GM18519 (cell line): ENCODE results near the gene CRYZ.
A peak's percentile ranks its signal among the peaks of the same experiment; 100 is the strongest.
"Not testable (repeated sequence)": the region's sequence is repeated elsewhere in the genome, so short reads cannot be mapped to it uniquely, and the experiment has no call there.

Experiments
- ATAC-seq: cut with Tn5 transposase; IDR thresholded peaks from one replicate; pipeline ENCODE4 v1.9.1; 2021; ENCODE audit warnings: mild to moderate bottlenecking, moderate library complexity; ENCODE audit not compliant: unreplicated experiment, low FRiP score

The CRYZ gene

GRCh38 chr1:74686928-74687327 lies 45.9 kb downstream of the CRYZ start:
- no peak for ATAC-seq

DNA sequence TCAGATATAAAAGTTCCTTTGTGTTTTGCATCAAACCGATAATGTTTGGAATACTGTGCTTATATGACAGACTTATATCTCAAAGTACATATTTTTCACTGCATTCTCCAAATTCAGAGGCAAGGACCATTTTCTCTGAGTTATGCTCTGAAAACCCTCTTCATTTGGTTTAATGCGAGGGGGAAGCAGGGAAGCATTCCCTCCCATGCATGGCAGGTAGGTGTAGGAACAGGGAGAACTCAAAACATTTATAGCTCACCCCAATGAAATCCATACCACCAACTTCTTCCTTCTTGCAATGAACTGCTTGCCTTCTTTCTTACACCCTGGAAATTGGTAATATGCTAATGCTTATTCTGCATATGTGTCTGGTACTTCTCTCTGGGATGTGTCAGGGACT lies 48.5 kb downstream of the CRYZ start:
- ATAC-seq, result no peak

DNA sequence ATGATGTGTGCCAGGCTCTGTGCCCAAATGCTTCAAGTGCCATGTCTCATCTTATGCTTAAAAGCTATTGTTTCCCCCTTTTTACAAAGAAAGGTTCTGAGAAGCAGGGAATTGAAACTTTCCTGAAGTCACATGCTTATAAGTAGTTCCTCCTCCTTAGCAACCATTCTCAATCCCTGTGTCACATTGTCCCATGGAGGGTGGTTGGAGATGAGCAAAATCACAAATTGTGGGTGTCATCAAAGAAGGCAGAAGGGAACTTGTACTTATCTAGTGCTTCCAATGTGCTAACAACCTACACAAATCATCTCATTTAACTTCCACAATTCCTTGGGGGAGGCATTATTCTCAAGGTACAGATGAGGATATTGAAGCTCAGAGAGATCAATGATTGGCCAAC lies 49.2 kb downstream of the CRYZ start:
- ATAC-seq, result no peak

- no peak for ATAC-seq
These were observed 51.0 kb downstream of the CRYZ start for GRCh38 chr1:74681851-74682250.

DNA sequence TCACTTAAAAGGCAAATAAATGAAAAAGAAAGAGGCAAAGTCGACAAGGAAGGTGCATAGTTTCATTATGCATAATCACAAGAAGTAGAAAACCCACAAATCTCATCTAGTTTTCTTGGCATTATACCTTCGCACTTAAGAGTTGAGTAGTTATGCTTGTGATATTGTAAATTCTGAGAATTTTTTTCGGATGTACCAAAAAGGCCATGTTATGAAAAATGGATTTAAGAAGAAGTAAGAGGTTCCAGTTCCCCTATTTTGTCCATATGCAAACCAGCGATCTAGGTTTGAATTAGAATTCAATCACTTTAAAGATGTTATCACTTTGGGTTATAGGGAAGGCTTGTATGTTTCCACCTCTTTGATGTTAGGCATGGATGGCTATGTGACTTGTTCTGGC lies 51.4 kb downstream of the CRYZ start:
- ATAC-seq, result peak; percentile 90

DNA sequence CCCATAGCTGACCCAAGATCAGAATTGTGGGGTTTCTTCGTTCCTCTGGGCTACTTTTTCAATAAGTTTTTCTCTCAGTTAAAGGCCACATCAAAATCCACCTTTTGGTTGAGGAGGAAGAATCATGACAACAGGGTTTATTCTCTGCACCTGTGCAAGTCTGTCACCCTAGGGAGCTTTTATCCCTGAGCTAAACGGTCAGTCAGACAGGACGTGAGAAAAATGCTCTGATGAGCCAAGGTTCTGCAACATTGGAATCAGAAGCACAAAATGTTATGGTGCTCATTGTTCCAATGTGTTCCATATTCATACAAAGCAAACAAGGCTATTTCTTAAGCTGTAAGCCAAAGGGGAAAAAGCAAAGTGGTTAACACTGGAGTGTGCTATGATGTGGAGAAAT lies 51.8 kb downstream of the CRYZ start:
- ATAC-seq, result peak; percentile 21

- ATAC-seq, result no peak
These were observed 53.0 kb downstream of the CRYZ start for GRCh38 chr1:74679811-74680210.

DNA sequence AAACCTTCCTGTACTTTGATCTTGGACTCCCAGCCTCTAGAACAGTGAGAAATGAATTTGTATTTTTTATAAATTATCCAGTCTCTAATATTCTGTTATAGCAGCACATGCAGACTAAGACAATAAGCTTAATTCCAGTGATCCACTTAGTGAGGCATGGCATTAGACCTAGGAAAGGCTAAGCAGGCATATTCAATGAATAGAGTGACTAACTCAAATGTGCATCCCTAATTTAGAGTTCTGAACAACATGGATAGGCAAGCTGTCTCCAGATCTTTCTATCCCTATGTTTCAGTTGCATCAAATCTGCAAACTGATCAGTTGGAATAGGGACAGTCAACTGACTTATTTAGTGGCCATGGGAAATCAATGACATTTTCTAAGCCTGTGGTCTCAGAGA lies 54.9 kb downstream of the CRYZ start:
- no peak for ATAC-seq

GRCh38 chr1:74674278-74675048 lies 58.4 kb downstream of the CRYZ start:
- no peak for ATAC-seq

- no peak for ATAC-seq
These were observed 59.3 kb downstream of the CRYZ start, which contains the start of gene ERICH3 for GRCh38 chr1:74673351-74674111. TSS of gene ERICH3 (minus strand) at chr1:74673792. CDS start at chr1:74673519, 273 bp downstream.

GRCh38 chr1:74670866-74671265 lies 62.0 kb downstream of the CRYZ start:
- not testable (repeated sequence) for ATAC-seq
